HG02870 (cell line): ENCODE measurements around the gene COBL.

Experiments used
- ATAC-seq: cut with Tn5 transposase; IDR thresholded peaks from one replicate; pipeline ENCODE4 v1.9.1; 2021; ENCODE audit warnings: mild to moderate bottlenecking, moderate library complexity; ENCODE audit not compliant: unreplicated experiment

The COBL gene

GRCh38 chr7:51082096-51082840 lies 234.3 kb downstream of the COBL start:
- ATAC-seq, result no peak

DNA sequence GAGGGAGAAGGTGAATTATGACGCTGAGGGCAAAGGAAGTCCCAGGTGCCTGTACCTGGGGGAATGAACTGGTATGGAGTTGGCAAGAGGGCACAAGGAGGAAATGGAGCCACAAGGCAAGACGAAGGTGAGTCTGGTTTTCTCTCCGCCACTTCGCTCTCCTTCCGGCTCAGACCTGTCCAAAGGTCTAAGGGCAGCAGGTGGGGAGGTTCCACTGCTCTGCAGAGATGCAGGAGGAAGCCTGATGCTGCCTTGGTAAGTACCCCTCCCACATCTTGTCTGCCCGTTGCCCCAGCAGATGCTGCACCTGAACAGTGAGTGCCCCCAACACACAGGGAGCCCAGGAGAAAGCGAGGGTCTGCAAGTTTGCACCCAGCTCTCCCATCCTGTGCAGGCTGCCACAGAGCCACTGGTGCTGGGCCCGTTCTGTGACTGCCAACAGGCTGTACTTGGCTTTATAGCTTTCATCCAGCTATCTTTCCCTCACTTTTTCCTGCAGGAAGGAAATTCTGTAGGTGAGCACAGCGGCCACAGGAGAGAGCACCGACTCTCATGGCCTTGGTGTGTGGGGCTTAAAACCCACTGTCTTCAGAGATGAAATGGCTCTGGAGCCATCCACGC lies 235.2 kb downstream of the COBL start:
- no peak for ATAC-seq

GRCh38 chr7:51080622-51081269 lies 235.9 kb downstream of the COBL start:
- no peak for ATAC-seq

DNA sequence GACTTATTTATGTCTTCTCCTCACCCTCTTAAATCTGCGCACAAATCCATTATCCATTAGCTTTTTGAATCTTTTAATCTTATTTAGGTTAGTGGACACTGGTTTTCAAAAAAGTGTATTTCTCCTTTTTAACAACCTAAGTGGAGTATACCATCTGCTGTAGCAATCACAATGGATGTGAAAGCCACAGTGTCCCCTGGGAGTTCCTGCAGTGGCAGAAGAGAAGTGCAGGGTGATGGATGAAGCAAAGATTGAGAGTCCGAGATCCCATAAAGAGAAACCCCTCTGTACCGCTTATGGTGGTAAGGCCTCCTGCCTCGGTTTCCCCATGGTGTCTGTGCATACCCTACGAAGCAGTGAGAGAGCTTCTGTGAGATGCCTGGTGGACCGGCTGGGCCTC lies 236.4 kb downstream of the COBL start:
- ATAC-seq, result no peak

DNA sequence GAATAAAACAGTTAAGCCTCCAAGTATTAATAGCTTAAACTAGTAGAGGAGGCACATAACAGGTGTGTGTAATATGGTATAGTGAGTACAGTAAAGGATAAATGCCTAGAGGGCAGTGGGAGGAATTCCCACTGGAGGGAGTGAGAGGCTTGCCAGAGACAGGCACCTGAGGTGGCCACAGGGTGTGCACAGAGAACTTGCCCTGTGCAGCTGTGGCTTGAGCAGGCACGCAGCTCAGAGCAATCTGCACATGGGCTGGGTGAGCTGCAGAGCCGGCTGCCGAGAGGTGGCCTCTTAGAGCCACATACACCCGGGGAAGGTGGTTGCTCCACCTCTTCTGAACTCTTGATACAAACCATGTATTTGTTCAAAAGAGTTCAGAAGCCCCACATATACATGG lies 237.1 kb downstream of the COBL start:
- ATAC-seq, result no peak

DNA sequence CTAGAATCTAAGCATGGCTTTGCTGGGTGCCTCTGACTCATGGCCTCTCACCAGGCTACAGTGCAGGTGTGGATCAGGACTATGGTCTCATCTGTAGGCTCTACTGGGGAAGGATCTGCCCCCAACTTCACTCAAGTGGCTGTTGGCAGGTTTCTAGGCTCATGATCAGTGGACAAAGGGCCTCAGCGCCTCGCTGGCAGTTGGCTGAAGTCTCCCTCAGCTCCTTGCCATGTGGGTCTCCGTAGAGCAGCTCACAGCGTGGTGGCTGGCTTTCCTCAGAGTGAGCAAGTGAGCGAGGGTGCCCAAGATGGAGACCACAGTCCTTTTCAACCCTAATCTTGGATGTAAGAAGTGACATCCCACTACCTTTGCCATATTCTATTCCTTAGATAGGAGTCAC lies 238.0 kb downstream of the COBL start:
- ATAC-seq, result no peak

- no peak for ATAC-seq
Observed at GRCh38 chr7:51077987-51078370, 238.6 kb downstream of the COBL start.

DNA sequence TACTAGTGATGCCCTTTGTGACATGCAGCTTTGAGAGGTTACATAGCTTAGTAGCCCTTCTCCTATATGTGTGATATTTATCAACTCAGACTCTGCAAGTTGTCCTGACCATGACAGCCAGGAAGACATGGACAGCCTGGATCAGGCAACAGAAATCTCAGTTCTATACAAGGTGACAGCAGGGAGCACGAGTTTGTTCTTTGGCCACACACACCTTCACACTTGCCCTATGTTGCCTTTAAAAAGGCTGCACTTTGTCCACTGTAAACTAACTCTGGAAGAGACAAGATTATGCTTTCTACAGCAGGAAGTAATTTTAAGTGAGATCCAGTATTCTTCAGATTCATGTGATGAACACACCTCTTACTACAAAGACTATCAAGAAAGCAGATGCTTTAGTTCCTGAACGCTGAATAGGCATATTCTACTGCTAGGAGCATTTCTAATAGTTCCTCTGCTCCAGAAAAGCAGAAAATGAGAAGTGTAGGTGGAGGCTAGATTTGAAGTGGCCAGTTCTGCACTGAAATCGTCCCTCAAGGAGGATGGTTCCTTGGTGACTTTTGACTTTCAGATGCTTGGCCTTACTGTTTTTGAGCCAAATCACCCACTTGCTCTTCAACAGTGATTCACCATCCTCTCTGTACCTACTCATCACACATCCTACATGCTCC lies 239.2 kb downstream of the COBL start:
- no peak for ATAC-seq

DNA sequence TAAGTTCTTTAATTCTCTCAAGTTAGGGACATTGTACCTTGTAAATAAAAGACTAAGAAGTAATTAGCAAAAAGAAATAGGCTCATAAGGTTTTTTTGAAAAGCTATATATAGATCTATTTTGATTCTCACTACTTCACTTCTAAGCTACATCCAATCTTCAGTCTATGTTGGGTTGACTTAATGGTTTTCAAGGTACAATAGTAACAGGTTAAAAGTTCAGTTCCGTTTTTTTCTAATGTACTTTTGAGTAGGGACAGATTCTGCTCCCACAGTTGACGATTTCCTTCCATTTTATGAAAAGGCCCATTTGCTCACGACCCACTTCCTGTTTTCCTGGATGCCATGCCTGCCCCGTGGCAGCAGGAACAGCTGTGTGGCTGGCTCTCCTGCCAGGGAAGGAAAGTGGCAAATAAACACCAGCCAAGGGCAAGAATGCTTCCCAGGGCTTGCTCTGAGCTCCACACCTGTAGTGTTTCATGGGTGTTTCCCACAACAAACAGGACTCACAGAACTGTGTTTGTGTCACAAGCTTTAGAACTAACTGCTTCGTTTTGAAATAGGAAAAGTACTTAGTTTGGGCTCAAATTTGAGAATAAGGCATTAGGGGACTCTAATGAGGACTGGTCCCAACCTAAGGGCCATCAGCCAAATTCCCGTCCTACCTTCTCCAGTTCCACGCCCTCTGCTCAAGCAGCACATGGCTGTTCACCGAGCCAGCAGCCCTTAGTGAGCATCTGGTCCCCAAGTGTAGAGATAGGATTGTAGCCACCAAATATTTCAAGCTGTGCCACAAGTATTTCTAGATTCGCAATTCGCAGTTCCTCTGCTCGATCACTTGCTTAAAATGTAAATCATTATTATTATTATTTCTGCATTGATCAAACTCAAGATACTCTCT lies 240.7 kb downstream of the COBL start:
- no peak for ATAC-seq

DNA sequence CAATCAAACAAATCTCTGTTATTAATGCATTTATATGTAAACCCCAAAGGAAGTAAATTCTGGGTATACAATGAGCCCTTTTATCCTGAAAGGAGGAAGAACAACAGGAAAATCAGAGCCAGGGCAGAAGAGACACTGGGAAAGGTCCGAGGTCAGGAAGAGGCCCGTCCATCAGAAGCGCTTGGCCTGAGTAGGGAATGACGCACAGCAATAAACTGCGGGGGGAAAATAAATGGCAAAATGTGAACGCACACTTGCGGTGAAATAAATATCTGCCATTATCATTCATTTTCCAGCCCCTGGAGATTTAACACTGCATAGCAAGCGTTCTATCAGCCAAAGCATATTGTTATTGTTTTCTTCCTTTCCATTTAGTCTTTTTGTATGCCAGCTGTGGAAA lies 243.4 kb downstream of the COBL start:
- ATAC-seq, result no peak

- ATAC-seq, result no peak
Observed at GRCh38 chr7:51072281-51072680, 244.3 kb downstream of the COBL start.

DNA sequence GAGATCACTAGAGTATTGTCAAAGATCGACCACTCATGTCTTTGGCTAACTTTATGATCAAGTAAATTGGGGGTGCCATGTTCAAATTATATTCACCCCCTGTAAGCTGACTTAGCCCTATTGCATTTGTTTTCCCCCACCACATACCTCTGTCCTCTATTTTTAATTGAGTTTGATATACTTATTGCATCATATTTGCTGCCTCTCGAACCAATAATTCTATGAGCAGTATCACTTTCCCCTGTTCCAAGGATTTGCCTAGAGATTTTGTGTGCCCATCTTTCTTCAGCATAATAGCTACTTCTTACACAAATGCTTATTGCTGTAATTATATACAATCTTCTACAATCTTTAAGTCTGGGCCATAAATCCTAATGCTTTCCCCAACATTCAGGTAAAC lies 245.2 kb downstream of the COBL start:
- no peak for ATAC-seq

DNA sequence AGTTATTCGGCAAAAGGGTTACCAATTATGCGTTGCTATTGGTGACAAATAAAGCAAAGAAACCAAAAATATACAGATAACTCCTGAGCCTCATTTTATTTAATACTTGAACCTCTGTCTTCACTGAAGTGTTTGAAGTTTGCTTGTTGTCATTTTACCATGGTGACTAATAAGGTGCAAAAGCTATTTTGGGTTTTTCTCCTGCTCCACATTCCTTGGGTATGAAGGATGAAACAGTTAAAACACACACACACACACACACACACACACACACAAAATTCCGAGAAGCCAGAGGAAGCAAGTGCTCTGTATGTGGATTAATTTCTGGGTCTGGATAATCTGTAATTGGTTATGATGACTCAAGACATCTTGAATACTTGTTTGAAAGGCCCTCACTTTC lies 246.5 kb downstream of the COBL start:
- ATAC-seq, result no peak

DNA sequence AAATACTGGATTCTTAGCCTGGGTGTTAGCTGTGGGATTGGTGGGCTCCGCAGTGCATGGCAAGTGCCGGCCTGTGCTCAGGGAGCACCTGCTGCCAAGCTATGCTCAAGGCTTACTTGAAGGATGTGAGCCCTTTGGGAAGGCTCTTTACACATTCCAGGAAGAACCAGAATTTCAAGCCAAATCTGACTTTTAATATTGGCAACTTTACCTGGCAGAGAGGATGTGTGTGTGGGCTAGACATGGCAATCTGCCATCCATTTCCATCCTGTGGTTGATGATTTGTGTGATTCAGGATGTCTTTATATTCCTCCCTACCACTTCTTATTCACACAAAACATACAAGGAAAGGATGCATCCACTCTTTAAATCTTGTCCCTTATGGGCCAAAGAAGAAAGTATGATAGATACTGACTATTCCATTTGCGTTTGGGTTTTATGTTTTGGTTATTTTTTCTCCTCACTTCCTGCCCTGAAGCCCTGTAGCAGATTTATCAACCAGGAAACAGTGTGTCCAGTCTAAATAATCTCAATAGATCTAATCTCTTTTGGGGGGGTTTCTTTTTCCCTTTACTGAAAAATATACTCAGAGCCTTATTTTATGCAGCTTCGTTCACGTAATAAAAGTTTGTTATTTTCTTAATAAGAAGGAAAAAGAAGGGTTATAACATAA lies 247.1 kb downstream of the COBL start:
- no peak for ATAC-seq

DNA sequence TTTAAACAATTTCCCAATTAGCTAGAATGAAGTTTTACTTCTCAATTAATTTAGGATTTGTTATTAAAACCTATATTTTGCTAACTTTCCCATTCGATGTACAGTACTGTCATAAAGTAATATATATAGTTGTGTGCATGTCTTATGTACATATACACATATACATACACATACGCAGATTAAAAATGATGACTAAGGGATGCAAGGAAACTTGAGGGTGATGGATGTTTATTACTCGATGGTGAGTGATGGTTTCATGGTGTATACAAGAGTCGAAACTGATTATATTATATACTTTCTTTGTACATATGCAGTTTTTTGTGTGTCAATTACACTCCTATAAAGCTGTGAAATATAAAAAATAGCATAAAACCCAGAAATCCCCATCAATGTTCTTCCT lies 248.2 kb downstream of the COBL start:
- no peak for ATAC-seq

DNA sequence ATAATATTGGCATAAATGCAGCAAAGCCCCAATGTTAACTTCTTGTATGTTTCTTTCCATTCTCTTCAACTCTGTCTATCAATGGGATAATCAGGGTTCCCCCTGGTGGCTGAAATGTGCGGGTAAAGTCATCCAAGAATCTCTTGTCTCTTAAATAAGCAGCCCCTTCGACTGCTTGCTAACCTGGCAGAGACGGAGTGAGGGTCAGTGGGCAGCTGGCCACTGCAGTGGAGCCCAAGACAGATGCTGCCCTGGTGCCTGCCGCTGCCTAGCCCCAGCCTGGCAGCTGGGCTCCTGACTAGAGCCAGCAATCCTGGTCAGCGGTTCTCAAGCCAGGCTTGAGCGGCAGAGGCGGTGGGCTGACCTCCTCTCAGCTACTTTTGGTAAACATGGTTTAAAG lies 248.9 kb downstream of the COBL start:
- peak; percentile 56 for ATAC-seq

DNA sequence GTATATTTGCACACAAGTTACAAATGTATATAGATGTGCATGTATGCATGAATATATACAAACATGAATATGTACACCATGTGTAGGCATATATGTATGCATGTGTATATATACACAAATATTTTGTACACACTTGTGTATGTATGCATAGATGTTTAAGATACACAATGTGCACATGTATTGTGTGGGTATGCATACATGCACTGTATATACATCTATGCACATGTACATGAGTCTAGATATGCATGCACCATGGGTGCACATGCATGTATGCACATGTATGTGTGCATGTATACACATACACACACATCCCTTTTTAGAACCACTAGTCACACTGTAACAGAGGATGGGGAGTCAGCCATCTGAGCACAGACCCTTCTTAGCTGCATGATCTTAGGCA lies 249.4 kb downstream of the COBL start:
- no peak for ATAC-seq

DNA sequence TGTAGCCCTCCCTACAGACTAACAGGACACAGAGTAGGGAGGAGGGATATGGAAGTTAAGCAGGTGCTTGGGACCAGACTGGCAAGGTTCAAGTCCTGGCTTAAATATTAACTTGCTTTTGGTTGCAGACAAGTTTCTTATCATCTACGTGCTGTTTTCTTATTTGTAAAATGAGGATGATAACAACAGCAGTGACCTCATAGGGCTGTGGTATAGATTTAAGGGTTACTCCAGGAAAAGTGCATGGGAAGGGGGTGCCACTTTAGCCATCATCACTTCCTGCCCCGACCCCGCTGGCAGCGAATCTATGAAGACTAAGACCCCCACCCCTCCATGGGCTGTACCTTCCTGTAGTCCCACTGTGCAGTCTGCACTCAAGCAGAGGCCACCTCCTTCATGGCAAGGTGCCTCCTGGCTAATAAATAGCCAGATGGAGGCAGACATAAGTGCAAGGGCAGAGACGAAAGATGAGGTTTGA lies 250.2 kb downstream of the COBL start:
- no peak for ATAC-seq

DNA sequence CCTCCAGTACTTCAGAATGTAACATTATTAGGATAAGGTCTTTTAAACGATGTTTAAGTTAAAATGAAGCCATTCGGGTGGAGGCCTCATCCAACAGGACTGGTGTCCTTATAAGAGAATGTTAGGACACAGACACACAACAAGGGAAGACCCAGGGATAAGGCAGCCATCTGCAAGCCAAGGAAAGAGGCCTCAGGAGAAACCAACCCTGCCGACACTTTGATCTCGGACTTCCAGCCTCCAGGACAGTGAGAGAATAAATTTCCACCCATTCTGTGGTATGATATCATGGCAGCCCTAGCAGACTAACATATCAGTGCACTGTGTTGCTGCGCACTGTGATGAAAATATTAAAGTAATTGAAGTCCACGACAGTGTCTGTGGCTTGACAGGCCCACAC lies 250.8 kb downstream of the COBL start:
- ATAC-seq, result no peak

- ATAC-seq, result no peak
Observed at GRCh38 chr7:51064688-51065087, 251.9 kb downstream of the COBL start.
